Measurements from ENCODE around the gene SELP. TPM values are rescaled to one million over a fixed set of nuclear protein-coding genes. Genes with fewer than 3 reads are reported as not detected.
"Not testable (repeated sequence)": the region's sequence is repeated elsewhere in the genome, so short reads cannot be mapped to it uniquely, and the experiment has no call there.

The SELP gene
- total RNA-seq, 1 donor from 2014 or later: not detected

DNA sequence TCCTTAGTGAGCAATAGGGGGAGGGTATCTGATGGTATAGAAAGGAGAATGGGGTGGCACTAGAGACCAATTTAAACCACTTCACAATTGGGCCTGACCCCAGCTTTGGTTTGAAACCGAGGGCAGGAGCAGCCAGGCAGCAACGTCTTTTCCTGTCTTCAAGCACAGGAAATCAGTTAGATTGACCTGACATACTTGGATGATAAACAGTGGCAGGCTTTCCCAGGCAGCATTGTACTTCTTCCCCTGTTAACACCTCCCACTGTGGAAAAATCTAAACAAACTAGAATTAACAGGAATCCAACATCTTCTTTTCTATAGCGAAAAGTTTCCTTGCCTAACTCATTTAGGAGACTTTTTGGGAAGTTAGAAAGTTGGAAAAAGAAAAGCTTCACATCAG lies 40.9 kb upstream of the SELP start:
- H3K27me3 Mint-ChIP-seq (ENCODE audit: low read depth, unreplicated experiment): peaks cover 9% of the 10 kb centered on the region
- FAIRE-seq: no peak

DNA sequence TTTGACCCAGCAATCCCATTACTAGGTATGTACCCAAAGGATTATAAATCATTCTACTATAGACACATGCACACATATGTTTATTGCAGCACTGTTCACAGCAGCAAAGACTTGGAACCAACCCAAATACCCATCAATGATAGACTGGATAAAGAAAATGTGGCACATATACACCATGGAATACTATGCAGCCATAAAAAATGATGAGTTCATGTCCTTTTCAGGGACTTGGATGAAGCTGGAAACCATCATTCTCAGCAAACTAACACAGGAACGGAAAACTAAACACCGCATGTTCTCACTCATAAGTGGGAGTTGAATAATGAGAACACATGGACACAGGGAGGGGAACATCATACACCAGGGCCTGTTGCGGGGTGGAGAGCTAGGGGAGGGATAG lies 40.3 kb upstream of the SELP start:
- H3K4me1 ChIP-seq (ENCODE audit: insufficient read depth, low read length); H3K36me3 ChIP-seq (ENCODE audit: insufficient read depth, low read length); H3K36me3 Mint-ChIP-seq (ENCODE audit: low read depth, unreplicated experiment); H3K4me1 Mint-ChIP-seq (ENCODE audit: low read depth, unreplicated experiment); DNase-seq (ENCODE audit: low read depth); H3K27me3 ChIP-seq (ENCODE audit: insufficient read depth, low read length); H4K20me1 ChIP-seq (ENCODE audit: insufficient read depth, low read length); H3K27ac ChIP-seq (ENCODE audit: low read depth, low read length); H3K27ac Mint-ChIP-seq (ENCODE audit: unreplicated experiment); H3K9ac ChIP-seq (ENCODE audit: low read length); H3K4me2 ChIP-seq (ENCODE audit: low read length); H2AFZ ChIP-seq (ENCODE audit: low read depth, low read length); FAIRE-seq; H3K9me3 Mint-ChIP-seq (ENCODE audit: unreplicated experiment); H3K79me2 ChIP-seq (ENCODE audit: insufficient read depth, low read length); H3K4me3 ChIP-seq (ENCODE audit: insufficient read depth, low read depth, low read length); H3K9me3 ChIP-seq (ENCODE audit: insufficient read depth, low read depth, low read length); H3K27me3 Mint-ChIP-seq (ENCODE audit: low read depth, unreplicated experiment); H3K4me3 Mint-ChIP-seq (ENCODE audit: unreplicated experiment): not testable (repeated sequence)

More for the DNA sequence above, 40.9 kb upstream of the SELP start:
- Histone ChIP-seq H3K4me3 (ENCODE audit: insufficient read depth, low read depth, low read length) (no peak overlapping the region), H3K4me2 (ENCODE audit: low read length) (no peak overlapping the region), H3K27ac (ENCODE audit: low read depth, low read length) (no peak overlapping the region), H3K9me3 (ENCODE audit: insufficient read depth, low read depth, low read length) (peaks cover 4% of the 10 kb centered on the region), H3K4me1 (ENCODE audit: insufficient read depth, low read length) (no peaks in the 10 kb centered on the region), H4K20me1 (ENCODE audit: insufficient read depth, low read length) (no peaks in the 10 kb centered on the region), H3K79me2 (ENCODE audit: insufficient read depth, low read length) (no peaks in the 10 kb centered on the region), H3K27me3 (ENCODE audit: insufficient read depth, low read length) (no peaks in the 10 kb centered on the region), H2AFZ (ENCODE audit: low read depth, low read length) (no peak overlapping the region), H3K9ac (ENCODE audit: low read length) (no peak overlapping the region), H3K36me3 (ENCODE audit: insufficient read depth, low read length) (no peaks in the 10 kb centered on the region)
- Mint-ChIP-seq H3K9me3 (ENCODE audit: unreplicated experiment) (no peaks in the 10 kb centered on the region), H3K27ac (ENCODE audit: unreplicated experiment) (no peak overlapping the region), H3K4me1 (ENCODE audit: low read depth, unreplicated experiment) (peaks cover 1% of the 10 kb centered on the region), H3K36me3 (ENCODE audit: low read depth, unreplicated experiment) (no peaks in the 10 kb centered on the region), H3K4me3 (ENCODE audit: unreplicated experiment) (no peak overlapping the region)
- TF ChIP-seq EZH2 (IDR thresholded peaks at IDR 0.05; ENCODE audit: insufficient read depth, low read length) (no peak), CTCF (IDR thresholded peaks at IDR 0.05; ENCODE audit: insufficient read depth, low read depth, low read length) (no peak)
- no peak for DNase-seq (ENCODE audit: low read depth)

GRCh38 chr1:169667699-169668596 lies 38.0 kb upstream of the SELP start:
- H3K9me3 ChIP-seq (ENCODE audit: insufficient read depth, low read depth, low read length); H3K4me3 ChIP-seq (ENCODE audit: insufficient read depth, low read depth, low read length); H3K4me3 Mint-ChIP-seq (ENCODE audit: unreplicated experiment); H3K4me1 ChIP-seq (ENCODE audit: insufficient read depth, low read length); H3K9ac ChIP-seq (ENCODE audit: low read length); FAIRE-seq; H3K9me3 Mint-ChIP-seq (ENCODE audit: unreplicated experiment); H3K36me3 ChIP-seq (ENCODE audit: insufficient read depth, low read length); H3K27me3 ChIP-seq (ENCODE audit: insufficient read depth, low read length); H3K27ac Mint-ChIP-seq (ENCODE audit: unreplicated experiment); H3K4me1 Mint-ChIP-seq (ENCODE audit: low read depth, unreplicated experiment); H4K20me1 ChIP-seq (ENCODE audit: insufficient read depth, low read length); H3K27ac ChIP-seq (ENCODE audit: low read depth, low read length); H3K79me2 ChIP-seq (ENCODE audit: insufficient read depth, low read length); H2AFZ ChIP-seq (ENCODE audit: low read depth, low read length); H3K36me3 Mint-ChIP-seq (ENCODE audit: low read depth, unreplicated experiment); DNase-seq (ENCODE audit: low read depth); H3K4me2 ChIP-seq (ENCODE audit: low read length): not testable (repeated sequence)
- H3K27me3 Mint-ChIP-seq (ENCODE audit: low read depth, unreplicated experiment): peaks cover 11% of the 10 kb centered on the region

GRCh38 chr1:169667227-169667639 lies 37.3 kb upstream of the SELP start:
- H2AFZ ChIP-seq (ENCODE audit: low read depth, low read length); H3K9ac ChIP-seq (ENCODE audit: low read length); H3K36me3 ChIP-seq (ENCODE audit: insufficient read depth, low read length); H3K27ac ChIP-seq (ENCODE audit: low read depth, low read length); H3K27ac Mint-ChIP-seq (ENCODE audit: unreplicated experiment); H3K9me3 Mint-ChIP-seq (ENCODE audit: unreplicated experiment); H3K79me2 ChIP-seq (ENCODE audit: insufficient read depth, low read length); H3K4me1 ChIP-seq (ENCODE audit: insufficient read depth, low read length); H3K9me3 ChIP-seq (ENCODE audit: insufficient read depth, low read depth, low read length); H3K4me3 ChIP-seq (ENCODE audit: insufficient read depth, low read depth, low read length); FAIRE-seq; H3K4me1 Mint-ChIP-seq (ENCODE audit: low read depth, unreplicated experiment); H3K4me3 Mint-ChIP-seq (ENCODE audit: unreplicated experiment); H3K4me2 ChIP-seq (ENCODE audit: low read length); H4K20me1 ChIP-seq (ENCODE audit: insufficient read depth, low read length); H3K36me3 Mint-ChIP-seq (ENCODE audit: low read depth, unreplicated experiment); H3K27me3 Mint-ChIP-seq (ENCODE audit: low read depth, unreplicated experiment); H3K27me3 ChIP-seq (ENCODE audit: insufficient read depth, low read length); DNase-seq (ENCODE audit: low read depth): not testable (repeated sequence)

DNA sequence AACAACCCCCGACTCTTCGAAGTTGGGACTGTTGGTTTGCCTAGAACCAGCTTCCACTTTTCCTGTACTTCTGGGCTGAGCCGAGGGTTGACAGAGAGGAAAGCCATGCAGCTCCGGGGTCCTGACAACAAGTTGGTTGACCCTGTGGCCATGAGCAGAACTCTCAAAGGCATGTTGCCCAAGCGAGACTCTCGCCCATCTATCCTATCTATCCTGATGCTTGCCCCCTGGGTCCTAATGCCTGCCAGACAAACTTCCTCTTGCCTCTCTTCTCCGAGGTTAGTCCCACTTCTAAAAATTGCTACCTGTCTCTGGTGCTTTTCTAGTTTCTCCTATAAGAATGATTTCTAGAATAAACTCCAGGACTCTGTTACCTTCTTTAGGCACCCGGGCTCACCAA lies 32.8 kb upstream of the SELP start:
- H3K36me3 Mint-ChIP-seq (ENCODE audit: low read depth, unreplicated experiment); H2AFZ ChIP-seq (ENCODE audit: low read depth, low read length); DNase-seq (ENCODE audit: low read depth); FAIRE-seq; H3K27me3 Mint-ChIP-seq (ENCODE audit: low read depth, unreplicated experiment); H3K9me3 Mint-ChIP-seq (ENCODE audit: unreplicated experiment); H3K4me1 Mint-ChIP-seq (ENCODE audit: low read depth, unreplicated experiment); H3K9me3 ChIP-seq (ENCODE audit: insufficient read depth, low read depth, low read length); H3K27ac Mint-ChIP-seq (ENCODE audit: unreplicated experiment); H3K4me3 ChIP-seq (ENCODE audit: insufficient read depth, low read depth, low read length); H3K4me1 ChIP-seq (ENCODE audit: insufficient read depth, low read length); H3K9ac ChIP-seq (ENCODE audit: low read length); H4K20me1 ChIP-seq (ENCODE audit: insufficient read depth, low read length); H3K36me3 ChIP-seq (ENCODE audit: insufficient read depth, low read length); H3K4me3 Mint-ChIP-seq (ENCODE audit: unreplicated experiment); H3K27me3 ChIP-seq (ENCODE audit: insufficient read depth, low read length); H3K4me2 ChIP-seq (ENCODE audit: low read length); H3K79me2 ChIP-seq (ENCODE audit: insufficient read depth, low read length); H3K27ac ChIP-seq (ENCODE audit: low read depth, low read length): not testable (repeated sequence)

Data from astrocyte (in vitro differentiated cells and primary cell).